Activated T-cell treated with anti-CD3 and anti-CD28 coated beads, Interleukin-2, amount 50 U/mL, for 24 hours (primary cell): ENCODE data around the gene WDR43.

Source experiments
- DNase-seq: peaks from one replicate; pipeline ENCODE4 v3.0.0-alpha.2; 2020
- H3K27ac Mint-ChIP-seq: 2 replicates; pipeline ENCODE4 v1.8.0; 2020; ENCODE audit warnings: mild to moderate bottlenecking, mixed read lengths
- H3K27me3 Mint-ChIP-seq: 2 replicates; pipeline ENCODE4 v1.8.0; 2020; ENCODE audit warnings: mixed read lengths
- H3K36me3 Mint-ChIP-seq: 2 replicates; pipeline ENCODE4 v1.8.0; 2020; ENCODE audit warnings: low read depth, mixed read lengths
- H3K4me1 Mint-ChIP-seq: 2 replicates; pipeline ENCODE4 v1.8.0; 2020; ENCODE audit warnings: low read depth, mixed read lengths
- H3K4me3 Mint-ChIP-seq: 2 replicates; pipeline ENCODE4 v1.8.0; 2020; ENCODE audit warnings: mild to moderate bottlenecking, moderate library complexity, mixed read lengths
- H3K9me3 Mint-ChIP-seq: 2 replicates; pipeline ENCODE4 v1.8.0; 2020; ENCODE audit warnings: mixed read lengths

WDR43 gene

GRCh38 chr2:28982381-28982950 lies 88.0 kb downstream of the WDR43 start:
- DNase-seq, result no peak
- no peaks in the 10 kb centered on the region for H3K27me3 Mint-ChIP-seq
- no peak overlapping the region for H3K27ac Mint-ChIP-seq
- H3K36me3 Mint-ChIP-seq, result no peaks in the 10 kb centered on the region
- no peak overlapping the region for H3K4me3 Mint-ChIP-seq
- no peaks in the 10 kb centered on the region for H3K9me3 Mint-ChIP-seq
- no peaks in the 10 kb centered on the region for H3K4me1 Mint-ChIP-seq

DNA sequence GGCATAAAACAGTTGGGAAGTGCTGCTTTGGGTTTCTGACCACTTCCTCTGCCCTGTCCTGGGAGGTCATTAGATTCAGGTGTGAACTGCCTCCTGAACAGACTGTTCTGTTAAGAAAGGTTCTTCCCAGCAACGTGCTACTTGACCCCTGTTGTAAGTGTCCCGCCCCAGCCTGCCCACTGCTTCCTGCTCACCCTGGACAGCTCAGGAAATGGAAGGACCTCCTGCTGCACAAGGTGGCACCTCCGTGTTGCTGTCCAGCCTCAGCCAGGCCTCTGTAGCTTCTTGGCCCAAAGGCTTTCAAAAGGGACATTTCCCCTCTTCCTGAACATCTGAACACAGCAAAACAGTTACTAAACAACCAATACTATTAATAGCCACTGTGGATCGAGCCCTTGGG lies 92.0 kb downstream of the WDR43 start:
- H3K9me3 Mint-ChIP-seq, result no peaks in the 10 kb centered on the region

GRCh38 chr2:28989973-28990372 lies 95.5 kb downstream of the WDR43 start:
- Mint-ChIP-seq H3K4me1 (no peaks in the 10 kb centered on the region), H3K4me3 (no peak overlapping the region), H3K27me3 (no peaks in the 10 kb centered on the region), H3K27ac (no peak overlapping the region), H3K36me3 (no peaks in the 10 kb centered on the region), H3K9me3 (no peaks in the 10 kb centered on the region)
- DNase-seq, result no peak

More for the DNA sequence above, 92.0 kb downstream of the WDR43 start:
- no peaks in the 10 kb centered on the region for H3K36me3 Mint-ChIP-seq
- H3K27me3 Mint-ChIP-seq, result no peaks in the 10 kb centered on the region
- H3K4me3 Mint-ChIP-seq, result no peak overlapping the region
- no peaks in the 10 kb centered on the region for H3K4me1 Mint-ChIP-seq
- H3K27ac Mint-ChIP-seq, result no peak overlapping the region
- DNase-seq, result no peak

DNA sequence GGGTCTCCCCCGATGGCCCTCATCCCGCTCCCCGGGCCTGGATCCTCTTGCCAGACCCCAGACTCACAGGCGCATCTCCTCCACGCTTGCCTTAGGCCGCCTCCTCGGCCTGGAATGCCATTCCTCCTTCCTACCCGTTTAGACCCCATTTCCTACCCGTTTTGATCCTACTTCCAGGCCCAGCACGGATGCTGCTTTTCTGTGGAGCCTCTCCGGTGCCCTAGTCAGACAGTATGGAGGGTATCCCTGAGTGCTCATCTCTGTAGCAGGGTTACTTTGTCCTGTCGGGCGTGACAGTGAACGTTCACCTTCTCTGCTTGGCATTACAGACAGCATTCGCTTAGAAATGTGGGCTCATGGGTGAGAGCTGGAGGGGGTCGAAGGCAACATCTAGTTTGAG lies 96.0 kb downstream of the WDR43 start:
- H3K9me3 Mint-ChIP-seq, result no peaks in the 10 kb centered on the region
- no peak overlapping the region for H3K27ac Mint-ChIP-seq
- H3K4me1 Mint-ChIP-seq, result no peaks in the 10 kb centered on the region
- no peaks in the 10 kb centered on the region for H3K27me3 Mint-ChIP-seq
- H3K36me3 Mint-ChIP-seq, result no peaks in the 10 kb centered on the region
- no peak for DNase-seq
- H3K4me3 Mint-ChIP-seq, result no peak overlapping the region

DNA sequence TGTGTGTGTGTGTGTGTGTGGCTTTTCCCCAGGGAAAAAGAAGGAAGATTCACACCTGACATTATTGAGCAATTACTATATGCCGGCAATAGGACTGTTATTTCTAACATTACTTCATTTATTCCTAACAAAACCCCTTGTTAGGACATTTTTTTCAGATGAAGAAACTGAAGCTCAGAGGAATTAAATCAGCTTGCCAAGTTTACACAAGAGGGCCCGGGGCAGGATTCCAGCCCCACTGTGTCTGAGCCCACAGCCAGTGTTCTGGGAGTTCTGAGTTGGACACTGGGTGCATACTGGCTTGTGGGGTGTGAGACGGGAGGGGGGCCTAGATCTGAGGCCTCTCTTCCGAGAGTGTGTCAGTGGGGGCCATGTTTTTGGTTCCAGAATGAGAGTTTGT lies 96.6 kb downstream of the WDR43 start:
- Mint-ChIP-seq H3K27ac (no peak overlapping the region), H3K27me3 (no peaks in the 10 kb centered on the region), H3K4me3 (no peak overlapping the region), H3K9me3 (no peaks in the 10 kb centered on the region), H3K4me1 (no peaks in the 10 kb centered on the region), H3K36me3 (no peaks in the 10 kb centered on the region)
- no peak for DNase-seq

- Mint-ChIP-seq H3K4me3 (no peak overlapping the region), H3K27me3 (no peaks in the 10 kb centered on the region), H3K4me1 (no peaks in the 10 kb centered on the region), H3K9me3 (no peaks in the 10 kb centered on the region), H3K36me3 (no peaks in the 10 kb centered on the region), H3K27ac (no peak overlapping the region)
- no peak for DNase-seq
Observed at GRCh38 chr2:28991460-28991859, 97.0 kb downstream of the WDR43 start.

- Mint-ChIP-seq H3K9me3 (no peaks in the 10 kb centered on the region), H3K27me3 (no peaks in the 10 kb centered on the region), H3K27ac (no peak overlapping the region), H3K36me3 (no peaks in the 10 kb centered on the region), H3K4me3 (no peak overlapping the region), H3K4me1 (no peaks in the 10 kb centered on the region)
- DNase-seq, result no peak
Observed at GRCh38 chr2:28993206-28993960, 98.9 kb downstream of the WDR43 start.

DNA sequence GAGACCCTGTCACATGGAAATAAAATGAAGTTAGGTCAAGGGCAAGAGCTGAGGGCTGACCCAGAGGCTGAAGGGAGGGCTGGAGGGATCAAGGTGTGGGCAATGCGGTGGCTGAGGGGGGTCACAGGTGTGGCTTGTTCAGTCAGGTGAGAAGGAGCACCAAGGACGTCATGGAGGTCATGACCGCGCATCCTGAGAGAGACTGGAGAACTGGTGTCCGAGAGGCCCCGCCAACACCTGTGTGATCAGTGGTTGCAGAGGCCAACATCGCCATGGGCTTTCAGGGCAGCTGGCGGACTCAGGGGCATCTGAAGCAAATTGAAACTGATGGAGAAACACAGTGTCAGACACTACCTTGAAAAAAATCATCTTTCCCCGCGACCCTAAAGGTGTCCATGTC lies 99.6 kb downstream of the WDR43 start:
- Mint-ChIP-seq H3K27me3 (no peaks in the 10 kb centered on the region), H3K4me1 (no peaks in the 10 kb centered on the region), H3K27ac (no peak overlapping the region), H3K9me3 (no peaks in the 10 kb centered on the region), H3K4me3 (no peak overlapping the region), H3K36me3 (no peaks in the 10 kb centered on the region)
- DNase-seq, result no peak

- H3K27me3 Mint-ChIP-seq, result no peaks in the 10 kb centered on the region
- H3K9me3 Mint-ChIP-seq, result no peaks in the 10 kb centered on the region
- no peak overlapping the region for H3K27ac Mint-ChIP-seq
- no peak for DNase-seq
- no peaks in the 10 kb centered on the region for H3K36me3 Mint-ChIP-seq
- H3K4me3 Mint-ChIP-seq, result no peak overlapping the region
- H3K4me1 Mint-ChIP-seq, result no peaks in the 10 kb centered on the region
Observed at GRCh38 chr2:28994679-28995078, 100.2 kb downstream of the WDR43 start.

DNA sequence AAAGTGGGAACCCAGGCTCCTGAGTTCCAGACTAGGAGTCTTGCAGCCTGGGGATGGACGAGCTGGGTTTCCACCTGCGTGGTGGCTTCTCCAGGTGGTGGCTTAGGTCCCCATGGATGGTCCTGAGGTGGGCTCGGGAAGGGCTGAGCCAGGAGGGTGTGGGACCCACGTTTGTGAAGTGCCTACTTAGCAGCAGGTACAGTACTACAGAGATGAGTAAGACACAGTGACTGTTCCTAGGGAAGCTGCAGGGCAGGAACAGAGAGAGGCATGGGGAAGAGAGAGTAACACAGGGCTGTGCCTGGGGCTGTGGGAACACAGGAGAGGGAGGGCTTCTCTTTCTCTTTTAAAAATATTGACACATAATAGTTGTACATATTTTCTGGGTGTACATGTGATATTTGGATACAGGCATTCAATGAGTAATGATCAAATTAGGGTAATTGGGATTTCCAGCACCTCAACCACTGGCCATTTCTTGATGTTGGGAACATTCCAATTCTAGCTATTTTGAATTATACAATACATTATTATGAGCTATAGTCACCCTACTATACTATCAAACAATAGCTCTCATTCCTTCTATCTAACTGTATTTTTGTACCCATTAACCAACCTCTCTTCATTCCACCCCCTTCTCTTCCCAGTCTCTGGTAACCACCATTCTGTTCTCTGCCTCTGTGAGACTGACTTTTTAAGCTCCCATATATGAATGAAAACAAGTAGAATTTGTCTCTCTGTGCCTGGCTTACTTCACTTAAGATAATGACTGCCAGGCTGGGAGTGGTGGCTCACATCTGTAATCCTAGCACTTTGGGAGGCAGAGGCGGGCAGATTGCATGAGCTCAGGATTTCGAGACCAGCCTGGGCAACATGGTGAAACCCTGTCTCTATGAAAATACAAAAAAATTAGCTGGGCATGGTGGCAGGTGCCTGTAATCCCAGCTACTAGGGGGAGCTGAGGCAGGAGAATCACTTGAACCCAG lies 101.6 kb downstream of the WDR43 start:
- H3K27me3 Mint-ChIP-seq, result no peaks in the 10 kb centered on the region
- H3K4me1 Mint-ChIP-seq, result peaks cover 13% of the 10 kb centered on the region
- no peak overlapping the region for H3K4me3 Mint-ChIP-seq
- no peak for DNase-seq
- H3K9me3 Mint-ChIP-seq, result no peaks in the 10 kb centered on the region
- H3K27ac Mint-ChIP-seq, result no peak overlapping the region
- no peaks in the 10 kb centered on the region for H3K36me3 Mint-ChIP-seq

GRCh38 chr2:28997237-28997846 lies 102.9 kb downstream of the WDR43 start:
- H3K27ac Mint-ChIP-seq, result no peak overlapping the region
- H3K27me3 Mint-ChIP-seq, result no peaks in the 10 kb centered on the region
- H3K36me3 Mint-ChIP-seq, result no peaks in the 10 kb centered on the region
- H3K4me1 Mint-ChIP-seq, result peaks cover 21% of the 10 kb centered on the region
- no peak for DNase-seq
- no peaks in the 10 kb centered on the region for H3K9me3 Mint-ChIP-seq
- no peak overlapping the region for H3K4me3 Mint-ChIP-seq
